Measurements from ENCODE around the gene MSL3B.

Gene MSL3B

GRCh38 chr2:233851169-233851568, 17.0 kb downstream of the MSL3B start:
- intact Hi-C loops (cut with micrococcal nuclease): no loop called here
- Histone ChIP-seq H3K9me2 (ENCODE audit: insufficient read depth) (no peaks in the 10 kb centered on the region), H3K79me2 (ENCODE audit: insufficient read depth, low read length) (peaks cover 81% of the 10 kb centered on the region), H3K4me1 (ENCODE audit: control insufficient read depth in 1 of 2, insufficient read depth in 2 of 2, low read length in 2 of 2) (peaks cover 7 to 20% of the 10 kb centered on the region in 2 experiments), H3K36me3 (ENCODE audit: control insufficient read depth in 1 of 2, insufficient read depth in 2 of 2, low read length in 2 of 2) (peaks cover 47 to 74% of the 10 kb centered on the region in 2 experiments), H3K27me3 (ENCODE audit: insufficient read depth, low read length) (no peaks in the 10 kb centered on the region), H3K27ac (ENCODE audit: low read depth, low read length) (no peak overlapping the region), H3K9ac (ENCODE audit: low read length) (no peak overlapping the region), H3K9me3 (ENCODE audit: control insufficient read depth in 1 of 2, insufficient read depth in 1 of 2, low read depth in 1 of 2, low read length in 2 of 2) (no peaks in the 10 kb centered on the region), H2AFZ (ENCODE audit: low read depth, low read length, poor library complexity, severe bottlenecking) (no peak overlapping the region), H3K4me3 (replicated peaks in 1 of 2; ENCODE audit: low read depth in 1 of 2, low read length in 2 of 2) (no peak overlapping the region), H3K4me2 (ENCODE audit: low read length) (no peak overlapping the region), H4K20me1 (ENCODE audit: insufficient read depth) (no peaks in the 10 kb centered on the region)
- no peak for ATAC-seq
- RAD21 ChIA-PET (ENCODE audit: low non-redundant PET in 1 of 2, low total read pairs in 2 of 2, uncharacterized antibody in 2 of 2, unreplicated experiment in 2 of 2): no interaction called here
- no TSS peak for BruUV-seq (replicated peaks)
- CTCF ChIA-PET: no interaction called here
- DNase-seq (ENCODE audit: low read depth, low spot score): no peak
- no peak for TF ChIP-seq FOSL1 (IDR thresholded peaks at IDR 0.05; ENCODE audit: low read depth)
- TF ChIP-seq SIN3A (IDR thresholded peaks at IDR 0.05; ENCODE audit: low read depth): no peak
- POLR2A ChIA-PET: no interaction called here

- intact Hi-C loops (cut with micrococcal nuclease): no loop called here
- Histone ChIP-seq H3K27ac (ENCODE audit: low read depth, low read length) (no peak overlapping the region), H2AFZ (ENCODE audit: low read depth, low read length, poor library complexity, severe bottlenecking) (no peak overlapping the region), H3K4me3 (replicated peaks in 1 of 2; ENCODE audit: low read depth in 1 of 2, low read length in 2 of 2) (no peak overlapping the region), H3K79me2 (ENCODE audit: insufficient read depth, low read length) (peaks cover 86% of the 10 kb centered on the region), H3K27me3 (ENCODE audit: insufficient read depth, low read length) (no peaks in the 10 kb centered on the region), H3K4me2 (ENCODE audit: low read length) (no peak overlapping the region), H4K20me1 (ENCODE audit: insufficient read depth) (no peaks in the 10 kb centered on the region), H3K9me3 (ENCODE audit: control insufficient read depth in 1 of 2, insufficient read depth in 1 of 2, low read depth in 1 of 2, low read length in 2 of 2) (no peaks in the 10 kb centered on the region), H3K9ac (ENCODE audit: low read length) (no peak overlapping the region), H3K9me2 (ENCODE audit: insufficient read depth) (no peaks in the 10 kb centered on the region), H3K36me3 (ENCODE audit: control insufficient read depth in 1 of 2, insufficient read depth in 2 of 2, low read length in 2 of 2) (peaks cover 51 to 78% of the 10 kb centered on the region in 2 experiments), H3K4me1 (ENCODE audit: control insufficient read depth in 1 of 2, insufficient read depth in 2 of 2, low read length in 2 of 2) (peaks cover 7 to 20% of the 10 kb centered on the region in 2 experiments)
- no TSS peak for BruUV-seq (replicated peaks)
- POLR2A ChIA-PET: no interaction called here
- RAD21 ChIA-PET (ENCODE audit: low non-redundant PET in 1 of 2, low total read pairs in 2 of 2, uncharacterized antibody in 2 of 2, unreplicated experiment in 2 of 2): no interaction called here
- ATAC-seq (no peak), DNase-seq (ENCODE audit: low read depth, low spot score) (no peak)
- CTCF ChIA-PET: no interaction called here
- TF ChIP-seq POLR2AphosphoS5 (IDR thresholded peaks at IDR 0.05; ENCODE audit: low read depth, low read length) (no peak), ATF3 (IDR thresholded peaks at IDR 0.05) (no peak), ELF1 (IDR thresholded peaks at IDR 0.05; ENCODE audit: borderline replicate concordance, low read depth) (no peak), CBX3 (IDR thresholded peaks at IDR 0.05; ENCODE audit: low read depth) (no peak), CEBPB (IDR thresholded peaks at IDR 0.05; ENCODE audit: low read depth) (no peak), YY1 (IDR thresholded peaks at IDR 0.05; ENCODE audit: extremely low read depth, insufficient replicate concordance, low read depth, low read length) (no peak), REST (IDR thresholded peaks at IDR 0.05; ENCODE audit: low read depth) (no peak), ZFX (IDR thresholded peaks at IDR 0.05) (no peak), EZH2phosphoT487 (IDR thresholded peaks at IDR 0.05; ENCODE audit: borderline replicate concordance) (no peak), SRF (IDR thresholded peaks at IDR 0.05; ENCODE audit: low read depth) (no peak), SP1 (IDR thresholded peaks at IDR 0.05; ENCODE audit: low read depth) (no peak), ZBTB33 (IDR thresholded peaks at IDR 0.05; ENCODE audit: extremely low read depth, insufficient replicate concordance, low read length) (no peak), EGR1 (IDR thresholded peaks at IDR 0.05; ENCODE audit: low read depth) (no peak), ZNF274 (IDR thresholded peaks at IDR 0.05; ENCODE audit: low read depth, low read length) (no peak), POLR2A (IDR thresholded peaks at IDR 0.05; ENCODE audit: borderline replicate concordance, extremely low read depth, insufficient read depth, insufficient read length) (no peak), FOSL1 (IDR thresholded peaks at IDR 0.05; ENCODE audit: low read depth) (no peak), RAD21 (IDR thresholded peaks at IDR 0.05; ENCODE audit: low read depth) (no peak)
These were observed 17.4 kb downstream of the MSL3B start for GRCh38 chr2:233850745-233851144.

All from HCT116 (cell line).